HCEC 1CT (cell line): ENCODE results near the gene TSTD2.
A peak's percentile ranks its signal among the peaks of the same experiment; 100 is the strongest.
"Not testable (repeated sequence)": the region's sequence is repeated elsewhere in the genome, so short reads cannot be mapped to it uniquely, and the experiment has no call there.

Source experiments
- DNase-seq: peaks from one replicate; pipeline ENCODE4 v3.0.0-alpha.2; 2017

The TSTD2 gene

DNA sequence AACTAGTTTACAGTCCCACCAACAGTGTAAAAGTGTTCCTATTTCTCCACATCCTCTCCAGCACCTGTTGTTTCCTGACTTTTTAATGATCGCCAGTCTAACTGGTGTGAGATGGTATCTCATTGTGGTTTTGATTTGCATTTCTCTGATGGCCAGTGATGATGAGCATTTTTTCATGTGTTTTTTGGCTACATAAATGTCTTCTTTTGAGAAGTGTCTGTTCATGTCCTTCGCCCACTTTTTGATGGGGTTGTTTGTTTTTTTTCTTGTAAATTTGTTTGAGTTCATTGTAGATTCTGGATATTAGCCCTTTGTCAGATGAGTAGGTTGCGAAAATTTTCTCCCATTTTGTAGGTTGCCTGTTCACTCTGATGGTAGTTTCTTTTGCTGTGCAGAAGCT is 51.6 kb downstream of the TSTD2 start:
- DNase-seq, result not testable (repeated sequence)

- no peak for DNase-seq
These were observed 53.3 kb downstream of the TSTD2 start for GRCh38 chr9:97579914-97580313.

GRCh38 chr9:97578846-97579245 is 54.3 kb downstream of the TSTD2 start:
- DNase-seq, result no peak

DNA sequence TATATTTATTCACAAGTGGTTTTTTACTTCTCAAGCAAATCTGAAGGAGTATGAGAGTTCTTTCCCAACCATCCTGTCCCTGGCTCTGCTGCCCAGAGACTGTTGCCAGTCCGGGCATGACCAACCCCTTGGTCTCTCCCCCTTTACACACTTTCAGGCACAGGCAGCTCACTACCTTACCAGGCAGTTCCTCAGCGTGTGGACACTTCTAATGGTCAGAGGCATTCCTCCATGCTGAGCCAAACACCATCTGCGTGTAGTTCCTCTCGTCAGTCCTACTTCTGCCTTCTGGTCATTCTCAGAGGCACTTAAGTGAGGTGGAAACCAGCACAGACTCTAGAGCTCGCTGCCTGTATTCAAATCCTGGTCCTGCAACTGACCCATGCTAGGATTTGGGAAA is 56.1 kb downstream of the TSTD2 start:
- DNase-seq, result no peak

GRCh38 chr9:97575673-97576200 is 57.4 kb downstream of the TSTD2 start:
- no peak for DNase-seq

- DNase-seq, result not testable (repeated sequence)
These were observed 58.1 kb downstream of the TSTD2 start for GRCh38 chr9:97574921-97575672.

DNA sequence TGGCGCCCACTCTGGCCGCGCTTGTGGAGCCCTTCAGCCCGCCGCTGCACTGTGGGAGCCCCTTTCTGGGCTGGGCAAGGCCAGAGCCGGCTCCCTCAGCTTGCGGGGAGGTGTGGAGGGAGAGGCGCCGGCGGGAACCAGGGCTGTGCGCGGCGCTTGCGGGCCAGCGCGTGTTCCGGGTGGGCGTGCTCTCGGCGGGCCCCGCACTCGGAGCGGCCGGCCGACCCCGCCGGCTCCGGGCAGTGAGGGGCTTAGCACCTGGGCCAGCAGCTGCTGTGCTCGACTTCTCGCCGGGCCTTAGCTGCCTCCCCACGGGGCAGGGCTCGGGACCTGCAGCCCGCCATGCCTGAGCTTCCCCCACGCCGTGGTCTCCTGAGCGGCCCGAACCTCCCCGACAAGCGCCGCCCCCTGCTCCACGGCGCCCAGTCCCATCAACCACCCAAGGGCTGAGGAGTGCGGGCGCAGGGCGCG is 59.0 kb downstream of the TSTD2 start:
- DNase-seq, result not testable (repeated sequence)

DNA sequence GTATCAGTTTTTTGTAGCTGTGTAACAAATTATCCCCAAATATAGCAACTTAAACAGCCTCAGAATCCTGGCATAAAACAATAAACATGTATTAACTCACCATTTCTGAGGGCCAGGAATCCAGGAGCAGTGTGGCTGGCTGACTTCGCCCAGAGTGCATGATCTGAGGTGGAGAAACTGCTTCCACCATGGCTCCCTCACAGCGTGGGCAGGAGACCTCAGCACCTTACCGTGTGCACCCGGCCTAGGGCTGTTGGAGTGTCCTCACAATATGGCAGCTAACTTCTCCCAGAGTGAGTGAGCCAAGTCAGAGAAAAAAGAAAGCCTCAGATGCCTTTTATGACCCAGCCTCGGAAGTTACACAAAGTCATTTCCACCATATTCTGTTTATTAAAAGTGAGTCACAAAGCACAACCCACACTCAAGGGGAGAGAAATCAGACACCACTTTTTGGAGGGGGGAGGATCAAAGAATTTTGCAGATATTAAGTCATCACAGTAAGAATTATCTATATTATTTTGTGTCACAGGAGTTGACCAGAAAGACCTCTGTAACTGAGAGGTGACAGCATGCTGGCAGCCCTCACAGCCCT is 59.6 kb downstream of the TSTD2 start:
- DNase-seq, result peak; percentile 23

- no peak for DNase-seq
These were observed 60.2 kb downstream of the TSTD2 start for GRCh38 chr9:97572892-97573365.

GRCh38 chr9:97572196-97572891 is 60.8 kb downstream of the TSTD2 start:
- DNase-seq, result no peak

GRCh38 chr9:97571664-97572063 is 61.5 kb downstream of the TSTD2 start:
- no peak for DNase-seq

DNA sequence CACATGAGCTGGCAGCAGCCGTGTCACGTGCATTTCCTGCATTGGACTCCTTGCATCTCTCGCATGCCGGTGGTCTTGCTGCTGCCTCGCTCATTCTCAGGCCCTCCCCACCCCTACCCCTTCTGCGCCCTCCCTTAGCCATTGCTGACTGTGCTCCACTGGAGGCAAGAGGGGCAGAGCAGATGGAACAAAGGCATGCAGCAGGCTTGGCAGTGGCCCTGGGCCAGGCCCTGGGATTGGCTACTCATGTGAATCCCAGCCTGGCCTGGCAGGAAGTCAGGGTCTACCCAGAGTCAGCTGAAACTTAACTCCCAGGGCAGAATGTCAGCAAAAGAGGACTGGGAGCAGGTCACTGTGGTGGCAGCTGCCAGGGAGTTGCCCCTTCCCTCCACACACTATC is 62.3 kb downstream of the TSTD2 start:
- no peak for DNase-seq

- no peak for DNase-seq
These were observed 64.5 kb downstream of the TSTD2 start for GRCh38 chr9:97568461-97569275.

GRCh38 chr9:97567894-97568202 is 65.3 kb downstream of the TSTD2 start:
- no peak for DNase-seq

DNA sequence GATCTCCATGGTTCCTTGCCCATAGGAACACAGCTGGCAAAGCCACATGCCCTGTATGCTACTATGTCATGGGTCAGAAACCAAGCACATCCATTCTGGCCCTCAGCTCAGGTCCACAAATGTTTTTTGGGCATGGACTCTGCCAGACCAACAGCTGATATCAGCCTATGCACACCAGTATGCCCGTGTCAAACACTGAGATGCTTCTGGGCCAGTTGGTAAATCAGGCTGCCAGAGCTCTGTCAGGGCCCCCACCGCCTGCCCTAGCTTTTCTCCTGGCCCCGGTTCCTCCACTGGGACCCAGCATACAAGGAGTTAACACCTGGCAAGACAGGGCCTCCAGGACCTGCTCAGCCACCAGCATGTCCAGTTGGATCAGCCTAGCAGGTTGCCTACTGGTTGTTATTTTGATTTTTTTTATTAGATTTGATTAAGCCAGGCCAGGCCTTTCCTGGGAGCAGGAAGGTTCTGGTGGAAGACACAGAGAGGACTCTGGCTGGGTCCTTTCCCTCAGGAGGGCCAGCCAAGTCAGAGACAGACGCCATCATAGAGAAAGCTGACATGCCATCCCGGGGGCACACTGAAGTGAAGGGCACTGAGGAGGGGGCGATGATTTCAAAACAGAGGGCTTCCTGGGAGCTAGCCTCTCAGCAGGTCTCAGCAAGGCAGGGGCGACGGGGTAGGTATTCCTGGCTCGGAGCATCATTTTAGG is 65.8 kb downstream of the TSTD2 start:
- no peak for DNase-seq

- DNase-seq, result no peak
These were observed 67.9 kb downstream of the TSTD2 start for GRCh38 chr9:97565262-97565661.

- peak; percentile 67 for DNase-seq
These were observed 68.6 kb downstream of the TSTD2 start for GRCh38 chr9:97564291-97565175.

GRCh38 chr9:97563458-97564135 is 69.6 kb downstream of the TSTD2 start:
- DNase-seq, result no peak

DNA sequence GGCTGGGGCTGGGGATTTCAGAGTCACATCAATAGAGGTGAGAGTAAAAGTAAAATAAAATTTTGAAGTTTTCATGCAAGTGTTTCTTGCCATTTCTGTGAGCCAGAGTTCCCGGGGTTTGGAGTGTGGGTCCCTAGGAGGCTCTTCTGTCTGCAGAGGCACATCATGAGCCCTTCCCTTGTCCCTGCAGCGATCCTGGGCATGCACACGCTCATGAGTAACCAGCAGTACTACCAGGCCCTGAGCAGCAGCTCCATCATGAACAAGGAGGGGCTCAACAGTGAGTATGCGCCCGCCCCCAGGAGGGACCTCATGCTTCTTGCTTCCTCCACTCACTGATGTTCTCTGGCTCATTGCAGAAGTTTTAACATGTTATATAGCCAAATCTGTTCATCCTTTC is 70.6 kb downstream of the TSTD2 start:
- no peak for DNase-seq

DNA sequence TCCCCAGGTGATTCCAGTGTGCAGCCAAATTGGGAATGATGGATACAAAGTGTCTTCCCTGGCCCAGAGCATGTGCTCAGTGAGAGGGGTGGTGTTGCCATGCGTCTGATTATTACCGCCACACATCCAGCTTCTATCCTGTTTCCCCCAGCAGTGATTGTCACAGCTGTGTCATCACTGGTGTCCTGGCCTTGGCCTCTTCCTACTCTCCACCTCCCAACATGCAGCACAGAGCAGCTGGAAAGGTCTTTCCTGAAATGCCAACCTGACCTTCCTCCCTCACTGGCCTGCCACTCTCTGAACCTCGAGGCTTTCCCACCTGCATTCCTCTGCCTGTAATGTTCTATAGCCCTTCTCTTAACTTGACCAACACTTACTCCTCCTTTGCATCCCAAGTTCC is 71.7 kb downstream of the TSTD2 start:
- DNase-seq, result no peak

DNA sequence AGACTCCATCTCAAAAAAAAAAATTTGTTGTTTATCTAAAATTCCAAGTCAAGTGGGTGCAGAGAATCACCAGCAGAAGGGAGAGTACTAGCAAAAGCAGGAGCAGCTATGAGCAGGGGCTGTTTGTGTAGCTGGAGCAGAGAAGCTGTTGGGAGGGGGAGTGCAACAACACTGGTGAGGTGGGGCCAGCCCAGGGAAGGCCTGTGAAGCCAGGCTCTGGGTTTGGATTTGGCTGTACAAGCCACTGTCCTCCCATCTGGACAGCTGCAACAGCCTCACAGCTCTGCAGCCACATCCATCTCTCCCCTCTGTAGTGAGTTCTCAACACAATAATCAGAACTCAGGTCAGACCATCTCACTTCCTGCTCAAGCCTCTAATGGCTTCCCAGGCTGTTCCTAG is 72.3 kb downstream of the TSTD2 start:
- DNase-seq, result no peak
